OCI-LY3 (cell line): ENCODE measurements around the gene IZUMO2.
"Not testable (repeated sequence)": the region's sequence is repeated elsewhere in the genome, so short reads cannot be mapped to it uniquely, and the experiment has no call there.

Experiments used
- H2AFZ ChIP-seq: fragments of 200-600, 300-600 bp; shearing (Covaris generic); 2 replicates; pipeline ENCODE4 v1.6.0; 2014; ENCODE audit warnings: antibody characterized with exemption, low read depth, low read length
- H3K27ac ChIP-seq: fragments of 200-600, 300-600 bp; sonication (generic); 2 replicates; pipeline ENCODE4 v1.5.1; 2014; ENCODE audit warnings: mild to moderate bottlenecking, low read length, moderate library complexity, mixed read lengths
- H3K27me3 ChIP-seq: fragments of 200-600, 300-600 bp; sonication (generic); 2 replicates; pipeline ENCODE4 v1.6.1; 2014; ENCODE audit warnings: low read depth, low read length, mixed read lengths
- H3K36me3 ChIP-seq: fragments of 200-600, 300-600 bp; sonication (generic); replicated peaks from 2 replicates; pipeline ENCODE3; 2014; ENCODE audit warnings: low read depth, low read length, mixed read lengths
- H3K4me1 ChIP-seq: fragments of 300-600, 200-600 bp; sonication (generic); 2 replicates; pipeline ENCODE4 v1.6.1; 2014; ENCODE audit warnings: low read length, mixed read lengths
- H3K4me2 ChIP-seq: fragments of 200-600, 300-600 bp; sonication (generic); 2 replicates; pipeline ENCODE4 v1.6.1; 2014; ENCODE audit warnings: low read length, mixed read lengths
- H3K4me3 ChIP-seq: fragments of 300-600, 200-600 bp; sonication (generic); 2 replicates; pipeline ENCODE4 v1.5.1; 2014; ENCODE audit warnings: antibody characterized with exemption, mild to moderate bottlenecking, low read length, moderate library complexity
- H3K79me2 ChIP-seq: fragments of 300-600, 200-600 bp; shearing (Covaris generic); 2 replicates; pipeline ENCODE4 v1.6.1; 2014; ENCODE audit warnings: mild to moderate bottlenecking, low read length, mixed read lengths
- H3K9ac ChIP-seq: fragments of 300-600, 200-600 bp; shearing (Covaris generic); 2 replicates; pipeline ENCODE4 v1.6.0; 2014; ENCODE audit warnings: mild to moderate bottlenecking, low read length, moderate library complexity
- H3K9me3 ChIP-seq: fragments of 200-600, 300-600 bp; shearing (Covaris generic); 2 replicates; pipeline ENCODE4 v1.6.1; 2014; ENCODE audit warnings: low read length, mixed read lengths; ENCODE audit not compliant: insufficient read depth
- H4K20me1 ChIP-seq: fragments of 200-600, 300-600 bp; sonication (generic); 2 replicates; pipeline ENCODE4 v1.6.1; 2016; ENCODE audit warnings: low read length, mixed read lengths; ENCODE audit not compliant: insufficient read depth
- EZH2phosphoT487 ChIP-seq: fragments of 200-600 bp; shearing (Covaris generic); IDR thresholded peaks from 2 replicates; pipeline ENCODE4 v1.6.1; 2018; ENCODE audit warnings: antibody characterized with exemption, mixed run types, low read depth

The IZUMO2 gene

GRCh38 chr19:50136603-50137365 is 26.3 kb downstream of the IZUMO2 start:
- Histone ChIP-seq H3K27me3 (peaks cover 18% of the 10 kb centered on the region), H3K4me3 (peak overlapping the region; percentile 24), H3K4me2 (peak overlapping the region; percentile 48)
- not testable (repeated sequence) for H3K27ac ChIP-seq, H3K9me3 ChIP-seq, H3K4me1 ChIP-seq, H3K36me3 ChIP-seq, H3K9ac ChIP-seq, H2AFZ ChIP-seq, H4K20me1 ChIP-seq, H3K79me2 ChIP-seq
- peak; percentile 68; the same call in 1 of the 2 replicates for TF ChIP-seq EZH2phosphoT487

- H3K79me2 ChIP-seq, H4K20me1 ChIP-seq, H3K4me3 ChIP-seq, H3K9ac ChIP-seq, H3K4me1 ChIP-seq, H3K9me3 ChIP-seq, H3K36me3 ChIP-seq, H3K27ac ChIP-seq, H2AFZ ChIP-seq, H3K4me2 ChIP-seq: not testable (repeated sequence)
- H3K27me3 ChIP-seq, result peaks cover 18% of the 10 kb centered on the region
These were observed 27.1 kb downstream of the IZUMO2 start for GRCh38 chr19:50135856-50136602.

GRCh38 chr19:50134777-50135719 is 28.0 kb downstream of the IZUMO2 start:
- not testable (repeated sequence) for H3K79me2 ChIP-seq, H3K9me3 ChIP-seq, H4K20me1 ChIP-seq, H3K27ac ChIP-seq, H3K4me3 ChIP-seq, H3K36me3 ChIP-seq, H3K4me1 ChIP-seq, H3K9ac ChIP-seq, H3K4me2 ChIP-seq, H2AFZ ChIP-seq
- H3K27me3 ChIP-seq, result peaks cover 18% of the 10 kb centered on the region

GRCh38 chr19:50133518-50134492 is 29.3 kb downstream of the IZUMO2 start:
- not testable (repeated sequence) for H2AFZ ChIP-seq, H3K4me1 ChIP-seq, H4K20me1 ChIP-seq, H3K9ac ChIP-seq, H3K4me2 ChIP-seq, H3K4me3 ChIP-seq, H3K36me3 ChIP-seq, H3K9me3 ChIP-seq, H3K27ac ChIP-seq, H3K79me2 ChIP-seq
- peaks cover 18% of the 10 kb centered on the region for H3K27me3 ChIP-seq

- H3K4me1 ChIP-seq, H3K27me3 ChIP-seq, H3K79me2 ChIP-seq, H3K36me3 ChIP-seq, H3K4me2 ChIP-seq, H3K4me3 ChIP-seq, H2AFZ ChIP-seq, H4K20me1 ChIP-seq, H3K27ac ChIP-seq, H3K9me3 ChIP-seq, H3K9ac ChIP-seq: not testable (repeated sequence)
These were observed 59.1 kb downstream of the IZUMO2 start for GRCh38 chr19:50104012-50104411.

GRCh38 chr19:50103405-50103804 is 59.7 kb downstream of the IZUMO2 start:
- H2AFZ ChIP-seq, H3K4me2 ChIP-seq, H3K9me3 ChIP-seq: not testable (repeated sequence)

More at GRCh38 chr19:50103405-50103804, 59.7 kb downstream of the IZUMO2 start:
- H3K27me3 ChIP-seq, H4K20me1 ChIP-seq, H3K36me3 ChIP-seq, H3K79me2 ChIP-seq, H3K9ac ChIP-seq, H3K4me3 ChIP-seq, H3K4me1 ChIP-seq, H3K27ac ChIP-seq: not testable (repeated sequence)
